ENCODE data around the gene COQ10A. TPM values are rescaled to one million over a fixed set of nuclear protein-coding genes. Genes with fewer than 3 reads are reported as not detected.

COQ10A gene
- 9.1 and 10.2 TPM in 2 replicates for total RNA-seq

GRCh38 chr12:56266693-56267442 is at the start of gene COQ10A:
COQ10A (plus strand) TSS chr12:56266942; CDS start chr12:56267119, 177 bp downstream.

DNA sequence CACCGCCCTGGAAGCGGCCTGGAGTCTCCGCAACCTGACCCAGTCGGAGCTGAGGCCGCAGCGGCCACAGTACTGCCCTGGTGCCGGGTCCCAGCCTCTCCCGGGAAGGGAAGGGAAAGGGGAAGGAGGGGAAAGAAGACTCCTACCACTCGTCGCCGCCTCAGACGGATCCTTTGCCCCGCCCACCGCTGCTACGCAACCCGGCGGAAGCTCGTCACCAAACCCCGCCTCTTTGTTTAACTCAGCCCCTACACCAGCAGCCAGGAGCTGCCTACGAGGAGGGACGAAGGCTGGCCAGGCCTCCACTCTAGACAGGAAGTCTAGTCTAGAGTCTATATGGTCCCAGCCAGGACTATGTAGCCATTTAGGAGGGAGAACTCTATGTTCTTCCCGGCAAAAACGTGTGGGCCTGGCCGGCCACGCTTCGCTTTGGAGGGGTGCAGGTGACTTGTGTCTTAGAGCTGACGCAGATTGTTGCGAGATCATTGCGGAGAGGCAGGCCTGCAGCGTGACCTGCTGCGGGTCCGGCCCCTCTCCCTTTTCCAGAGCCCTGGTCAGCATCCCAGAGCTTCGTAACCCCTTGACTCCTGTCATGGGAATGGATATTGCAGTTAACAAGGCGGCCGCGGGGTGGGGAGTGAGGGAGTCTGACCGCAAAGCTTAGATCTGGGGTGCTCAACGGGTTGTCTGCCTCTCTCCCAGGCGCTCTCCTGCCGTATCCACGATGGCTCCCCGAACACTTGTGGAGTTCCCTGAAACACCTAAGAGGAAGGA is 44.8 kb upstream of the COQ10A start, which contains the start of gene RNF41:
TSS of gene RNF41 (minus strand) at position 166 of the 774 bp plus-strand sequence. CDS start 7,875 bp downstream, outside the sequence.

DNA sequence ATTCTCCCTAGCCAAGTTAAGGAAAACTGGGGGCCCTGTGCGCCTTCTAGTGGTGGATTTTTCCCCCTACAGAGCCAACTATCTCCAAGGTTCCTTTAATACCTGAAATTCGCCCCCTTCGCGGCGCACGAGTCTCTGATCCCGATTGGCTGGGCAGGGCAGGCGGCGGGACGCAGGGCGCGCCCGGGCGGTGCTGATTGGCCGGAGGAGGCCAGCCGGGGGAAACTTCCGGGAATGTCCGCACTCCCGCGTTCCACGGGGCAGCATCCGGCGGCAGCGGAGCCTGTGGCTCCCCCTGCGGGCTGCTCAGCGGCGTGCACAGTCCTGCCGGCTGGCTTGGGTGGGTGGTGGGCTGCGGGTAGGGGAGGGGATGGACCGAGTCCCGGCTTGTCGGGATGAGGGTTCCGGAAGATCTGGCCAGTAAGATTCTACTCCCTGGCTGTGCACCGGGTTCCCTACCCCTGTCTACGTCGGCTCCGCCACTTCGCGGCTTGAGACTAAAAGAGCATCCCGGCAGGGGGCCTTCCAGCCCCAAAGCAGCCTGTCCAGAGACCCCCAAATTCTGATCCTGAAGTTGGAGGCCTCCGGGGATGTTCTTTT is 42.5 kb upstream of the COQ10A start, which contains the start of gene NABP2:
TSS of gene NABP2 (plus strand) at position 241 of the 600 bp plus-strand sequence. CDS start 515 bp downstream, outside the sequence.

GRCh38 chr12:56229916-56230431 is 36.8 kb upstream of the COQ10A start, which contains the start of gene SLC39A5:
SLC39A5 (plus strand) TSS chr12:56230051; CDS start chr12:56231275, 1,224 bp downstream.

GRCh38 chr12:56258068-56258819 is 8.5 kb upstream of the COQ10A start, which contains the start of gene ANKRD52:
ANKRD52 (minus strand) TSS chr12:56258384; CDS start chr12:56258269, 115 bp downstream.

DNA sequence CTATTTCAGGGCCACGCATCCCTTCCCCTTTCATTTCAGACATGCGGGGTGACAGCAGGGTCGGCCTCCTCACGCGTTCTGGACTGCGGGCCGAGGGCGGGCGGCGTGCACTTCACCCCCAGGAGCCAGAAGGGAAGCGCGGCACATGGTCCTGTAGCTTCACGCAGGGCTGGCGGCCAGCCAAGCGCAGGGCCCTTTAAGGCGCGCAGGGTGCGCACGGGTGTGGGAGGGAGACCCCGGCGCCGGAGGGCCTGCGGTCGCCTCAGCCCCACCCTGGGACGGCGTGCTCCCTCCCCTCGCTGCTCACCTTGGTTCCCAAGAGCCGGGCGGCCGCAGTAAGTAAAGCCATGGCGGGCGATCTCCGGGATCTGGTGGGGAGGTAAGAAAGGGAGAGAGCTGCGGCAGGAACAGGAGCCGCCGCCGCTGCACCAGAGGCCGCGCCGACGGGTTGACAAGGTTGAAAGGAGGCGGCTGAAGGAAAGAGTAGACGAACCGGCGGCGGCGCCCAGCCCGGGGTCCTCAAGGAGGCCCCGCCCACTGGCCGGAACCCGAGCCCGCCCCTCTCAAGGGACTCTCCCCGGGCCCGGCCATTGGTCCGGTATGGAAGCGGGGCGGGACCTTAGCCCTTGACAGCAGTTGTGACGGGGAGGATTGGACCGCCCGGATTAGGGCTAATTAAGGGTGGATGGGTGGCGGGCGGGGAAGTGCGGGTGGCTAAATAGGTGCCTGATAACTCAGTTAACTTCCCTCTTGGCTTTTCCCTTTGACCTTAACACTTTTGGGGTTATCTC is 33.3 kb downstream of the COQ10A start, which contains the start of gene CS:
TSS of gene CS (minus strand) at position 478 of the 791 bp plus-strand sequence. CDS start at position 349, 129 bp downstream.

GRCh38 chr12:56315622-56316473 is 49.1 kb downstream of the COQ10A start, which contains the start of gene CNPY2:
CNPY2 (minus strand) TSS chr12:56315988; CDS start chr12:56315217, 771 bp downstream.

Other genes starting within 250 kb of the COQ10A start
- gene IKZF4, start 245.9 kb upstream of the COQ10A start, total RNA-seq = 1.4 and 1.6 TPM in 2 replicates
- 94.3 and 144 TPM in 2 replicates for gene RPS26, start 225.0 kb upstream of the COQ10A start, total RNA-seq
- gene ERBB3, start 186.8 kb upstream of the COQ10A start, total RNA-seq = 0.63 and 0.94 TPM in 2 replicates
- gene PA2G4, start 162.4 kb upstream of the COQ10A start, total RNA-seq = 86.1 and 108 TPM in 2 replicates
- gene RPL41, start 150.3 kb upstream of the COQ10A start, total RNA-seq = 3,876 and 6,422 TPM in 2 replicates
- 6.0 and 8.2 TPM in 2 replicates for gene ZC3H10, start 148.7 kb upstream of the COQ10A start, total RNA-seq
- 138 and 202 TPM in 2 replicates for gene ESYT1, start 138.7 kb upstream of the COQ10A start, total RNA-seq
- 124 and 137 TPM in 2 replicates for gene MYL6B, start 114.4 kb upstream of the COQ10A start, total RNA-seq
- gene MYL6, start 108.6 kb upstream of the COQ10A start, total RNA-seq = 2,436 and 3,376 TPM in 2 replicates
- gene SMARCC2, start 77.5 kb upstream of the COQ10A start, total RNA-seq = 46.7 and 55.5 TPM in 2 replicates
- 81.8 and 103 TPM in 2 replicates for gene RNF41, start 45.0 kb upstream of the COQ10A start, total RNA-seq
- 26.0 and 27.6 TPM in 2 replicates for gene NABP2, start 42.6 kb upstream of the COQ10A start, total RNA-seq
- gene SLC39A5, start 36.9 kb upstream of the COQ10A start, total RNA-seq = 0.26 and 0.47 TPM in 2 replicates
- gene ANKRD52, start 8.6 kb upstream of the COQ10A start, total RNA-seq = 8.4 and 15.8 TPM in 2 replicates
- 55.3 and 69.0 TPM in 2 replicates for gene CS, start 33.4 kb downstream of the COQ10A start, total RNA-seq
- gene CNPY2, start 49.0 kb downstream of the COQ10A start, total RNA-seq = 68.4 and 84.2 TPM in 2 replicates
- 21.8 and 27.2 TPM in 2 replicates for gene PAN2, start 67.1 kb downstream of the COQ10A start, total RNA-seq
- gene IL23A, start 71.9 kb downstream of the COQ10A start, total RNA-seq = 0.09 TPM in 1 of 2 replicates, not detected in the other
- 276 and 289 TPM in 2 replicates for gene STAT2, start 93.2 kb downstream of the COQ10A start, total RNA-seq
- gene APOF, start 95.9 kb downstream of the COQ10A start, total RNA-seq = not detected in 2 replicates
- gene TIMELESS, start 182.5 kb downstream of the COQ10A start, total RNA-seq = 2.5 and 4.1 TPM in 2 replicates
- gene MIP, start 187.7 kb downstream of the COQ10A start, total RNA-seq = not detected in 2 replicates
- 0.94 and 1.6 TPM in 2 replicates for gene SPRYD4, start 201.6 kb downstream of the COQ10A start, total RNA-seq
- 0.09 and 0.16 TPM in 2 replicates for gene GLS2, start 221.2 kb downstream of the COQ10A start, total RNA-seq